Endothelial cell of umbilical vein (primary cell): ENCODE data around the gene ADAMTS17.

Experiments
- POLR2AphosphoS5 ChIP-seq: IDR thresholded peaks from 2 replicates; pipeline ENCODE4 v1.6.1; 2012; ENCODE audit warnings: low read depth, mild to moderate bottlenecking, control low read depth, low read length, moderate library complexity; ENCODE audit not compliant: insufficient read depth
- TF ChIP-seq, protein P1 (sequence below), 2 donors: IDR thresholded peaks; 1 replicate in 1 of 2; 2 replicates in 1 of 2; pipeline ENCODE4 v1.5.1; 2011; ENCODE audit warnings: low read length in 2 of 2, mild to moderate bottlenecking in 2 of 2, moderate library complexity in 2 of 2, control low read depth in 1 of 2, inconsistent platforms in 1 of 2, low read depth in 1 of 2; ENCODE audit not compliant: insufficient read depth in 1 of 2; ENCODE audit errors: extremely low read depth in 1 of 2

DNA sequence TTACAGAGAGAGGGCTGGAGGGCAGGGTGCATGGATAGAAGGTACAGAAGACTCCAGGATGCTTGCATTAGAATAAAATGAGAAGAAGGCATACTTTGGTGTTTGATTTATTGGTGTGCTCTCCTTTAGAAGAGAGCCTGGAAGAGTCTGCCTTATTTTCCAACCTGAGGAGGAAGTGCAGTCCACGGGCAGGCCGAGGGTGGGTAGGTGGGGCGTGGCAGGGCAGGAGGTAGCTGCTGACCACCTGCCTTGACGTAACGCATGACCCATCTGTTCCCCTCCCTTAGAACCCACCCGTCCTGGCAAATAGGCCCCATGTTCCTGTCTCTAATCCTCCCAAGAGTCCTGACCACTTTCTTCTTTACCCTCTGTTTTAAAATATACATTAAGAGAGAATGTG is 386.2 kb downstream of the ADAMTS17 start:
- TF ChIP-seq, protein P1, sequence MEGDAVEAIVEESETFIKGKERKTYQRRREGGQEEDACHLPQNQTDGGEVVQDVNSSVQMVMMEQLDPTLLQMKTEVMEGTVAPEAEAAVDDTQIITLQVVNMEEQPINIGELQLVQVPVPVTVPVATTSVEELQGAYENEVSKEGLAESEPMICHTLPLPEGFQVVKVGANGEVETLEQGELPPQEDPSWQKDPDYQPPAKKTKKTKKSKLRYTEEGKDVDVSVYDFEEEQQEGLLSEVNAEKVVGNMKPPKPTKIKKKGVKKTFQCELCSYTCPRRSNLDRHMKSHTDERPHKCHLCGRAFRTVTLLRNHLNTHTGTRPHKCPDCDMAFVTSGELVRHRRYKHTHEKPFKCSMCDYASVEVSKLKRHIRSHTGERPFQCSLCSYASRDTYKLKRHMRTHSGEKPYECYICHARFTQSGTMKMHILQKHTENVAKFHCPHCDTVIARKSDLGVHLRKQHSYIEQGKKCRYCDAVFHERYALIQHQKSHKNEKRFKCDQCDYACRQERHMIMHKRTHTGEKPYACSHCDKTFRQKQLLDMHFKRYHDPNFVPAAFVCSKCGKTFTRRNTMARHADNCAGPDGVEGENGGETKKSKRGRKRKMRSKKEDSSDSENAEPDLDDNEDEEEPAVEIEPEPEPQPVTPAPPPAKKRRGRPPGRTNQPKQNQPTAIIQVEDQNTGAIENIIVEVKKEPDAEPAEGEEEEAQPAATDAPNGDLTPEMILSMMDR (IDR thresholded peaks at IDR 0.05; ENCODE audit: extremely low read depth in 1 of 2, insufficient read depth in 1 of 2, low read depth in 1 of 2, low read length in 2 of 2), result no peak
- TF ChIP-seq POLR2AphosphoS5, result no peak
